GM12878 (cell line): ENCODE data around the gene WFIKKN1. TPM values are rescaled to one million over a fixed set of nuclear protein-coding genes. Genes with fewer than 3 reads are reported as not detected.

Experiments used
- ATAC-seq: fragments of 200-7000 bp; cut with Tn5 transposase; 3 replicates; pipeline ENCODE4 v1.9.1; 2020; ENCODE audit warnings: mild to moderate bottlenecking, moderate library complexity
- BruUV-seq: library from RNA; stranded (reverse); fragments of 400-500 nt; replicated peaks from 2 replicates; lab custom pipeline; 2021; lab: Mats Ljungman, UMichigan
- CTCF ChIA-PET: fragments of 300-600 bp; sonication (Branson Sonifier 250); formaldehyde crosslinking; extraction: SDS; loops from one replicate; lab custom pipeline; 2021; ENCODE audit warnings: inconsistent platforms; lab: Yijun Ruan, JAX
- POLR2A ChIA-PET: fragments of 350-600 bp; formaldehyde crosslinking; extraction: SDS; loops from one replicate; lab custom pipeline; 2021; ENCODE audit warnings: inconsistent platforms; lab: Charles Lee
- RAD21 ChIA-PET: fragments of 300-600 bp; sonication (Branson Sonifier 250); formaldehyde crosslinking; loops from one replicate; lab custom pipeline; 2023; ENCODE audit warnings: antibody characterized with exemption; ENCODE audit not compliant: unreplicated experiment; lab: Charles Lee
- SMC1A ChIA-PET: fragments of 300-600 bp; sonication (Branson Sonifier 250); formaldehyde crosslinking; loops from one replicate; lab custom pipeline; 2023; ENCODE audit not compliant: unreplicated experiment, uncharacterized antibody; lab: Charles Lee
- DNase-seq: peaks from one replicate; pipeline ENCODE4 v3.0.0-alpha.2; 2011; ENCODE audit warnings: low read depth, low spot score
- FAIRE-seq: peaks from 3 replicates; lab custom pipeline; 2011; peaks lifted over from hg19 to GRCh38; lab: Jason Lieb, UNC
- H2AFZ ChIP-seq: 2 replicates; pipeline ENCODE4 v1.6.0; 2011; ENCODE audit warnings: low read depth, low read length, control low read depth; ENCODE audit not compliant: control insufficient read depth
- H3K27ac ChIP-seq: 2 replicates; pipeline ENCODE4 v1.5.1; 2011; ENCODE audit warnings: control low read depth; ENCODE audit not compliant: control insufficient read depth, insufficient read depth
- H3K27me3 ChIP-seq, 2 experiments: replicated peaks in 1 of 2; 2 replicates each; pipeline versions ENCODE4 v1.6.0 to v1.6.1; 2011; ENCODE audit warnings: low read length in 1 of 2; ENCODE audit not compliant: control insufficient read depth in 2 of 2, insufficient read depth in 2 of 2
- H3K36me3 ChIP-seq, 2 experiments: 2 replicates each; pipeline ENCODE4 v1.5.1; 2011; ENCODE audit warnings: low read length in 1 of 2; ENCODE audit not compliant: control insufficient read depth in 2 of 2, insufficient read depth in 2 of 2
- H3K4me1 ChIP-seq: 2 replicates; pipeline ENCODE4 v1.6.1; 2011; ENCODE audit warnings: mild to moderate bottlenecking, low read length, moderate library complexity, mixed read lengths; ENCODE audit not compliant: control insufficient read depth, insufficient read depth
- H3K4me2 ChIP-seq: 2 replicates; pipeline ENCODE4 v1.6.0; 2011; ENCODE audit warnings: control low read depth; ENCODE audit not compliant: control insufficient read depth, insufficient read depth
- H3K4me3 ChIP-seq: fragments of 200-600 bp; sonication (generic); 2 replicates; pipeline ENCODE4 v1.5.1; 2016
- H3K79me2 ChIP-seq: 2 replicates; pipeline ENCODE4 v1.6.0; 2011; ENCODE audit warnings: low read length; ENCODE audit not compliant: control insufficient read depth, insufficient read depth
- H3K9ac ChIP-seq: 2 replicates; pipeline ENCODE4 v1.8.0; 2011; ENCODE audit warnings: low read length, control low read depth, mixed read lengths; ENCODE audit not compliant: control insufficient read depth, insufficient read depth
- H3K9me3 ChIP-seq: replicated peaks from 3 replicates; pipeline ENCODE4 v1.5.1; 2011; ENCODE audit warnings: mild to moderate bottlenecking, low read length; ENCODE audit not compliant: control insufficient read depth, insufficient read depth
- H4K20me1 ChIP-seq: 2 replicates; pipeline ENCODE4 v1.6.0; 2011; ENCODE audit not compliant: control insufficient read depth, insufficient read depth
- EZH2 ChIP-seq: IDR thresholded peaks from 2 replicates; pipeline ENCODE4 v1.6.1; 2012; ENCODE audit warnings: low read depth, mild to moderate bottlenecking, control low read depth, inconsistent platforms, low read length, borderline replicate concordance; ENCODE audit not compliant: control insufficient read depth
- GABPA ChIP-seq: IDR thresholded peaks from 2 replicates; pipeline ENCODE4 v1.6.1; 2014; ENCODE audit warnings: antibody characterized with exemption, low read depth, mild to moderate bottlenecking, inconsistent platforms
- GATAD2B ChIP-seq: fragments of 450-650 bp; conservative IDR thresholded peaks from 2 replicates; pipeline ENCODE4 v1.6.1; 2017; ENCODE audit warnings: low read depth, mild to moderate bottlenecking, moderate library complexity
- IRF3 ChIP-seq: fragments of 450-650 bp; IDR thresholded peaks from 2 replicates; pipeline ENCODE4 v1.6.1; 2014; ENCODE audit warnings: mild to moderate bottlenecking
- MEF2A ChIP-seq: IDR thresholded peaks from 2 replicates; pipeline ENCODE4 v1.6.1; 2011; ENCODE audit warnings: low read depth, mild to moderate bottlenecking, low read length, moderate library complexity; ENCODE audit not compliant: insufficient read depth
- MXI1 ChIP-seq: fragments of 150-350 bp; IDR thresholded peaks from 2 replicates; pipeline ENCODE4 v1.6.1; 2011; ENCODE audit warnings: low read depth, mild to moderate bottlenecking, inconsistent platforms, low read length, improper control_type of control experiment
- POU2F2 ChIP-seq: IDR thresholded peaks from 3 replicates; pipeline ENCODE4 v1.6.1; 2011; ENCODE audit warnings: low read depth, mild to moderate bottlenecking, low read length, borderline replicate concordance
- RAD51 ChIP-seq: fragments of 450-650 bp; IDR thresholded peaks from 2 replicates; pipeline ENCODE4 v1.6.1; 2016; ENCODE audit warnings: moderate library complexity, mild to moderate bottlenecking, inconsistent platforms
- RB1 ChIP-seq: fragments of 450-650 bp; formaldehyde crosslinking; IDR thresholded peaks from 2 replicates; pipeline ENCODE4 v1.6.1; 2017; ENCODE audit warnings: mild to moderate bottlenecking, borderline replicate concordance
- SIN3A ChIP-seq: IDR thresholded peaks from 2 replicates; pipeline ENCODE4 v1.6.1; 2012; ENCODE audit warnings: low read depth, low read length, improper control_type of control experiment
- SRF ChIP-seq, 2 experiments: IDR thresholded peaks; 2 replicates each; pipeline ENCODE4 v1.6.1; 2011; ENCODE audit warnings: low read depth in 2 of 2, low read length in 2 of 2, mild to moderate bottlenecking in 1 of 2, moderate library complexity in 1 of 2
- TCF12 ChIP-seq: IDR thresholded peaks from 2 replicates; pipeline ENCODE4 v1.6.1; 2011; ENCODE audit warnings: low read depth, mild to moderate bottlenecking, low read length
- ZNF622 ChIP-seq: fragments of 450-650 bp; IDR thresholded peaks from 2 replicates; pipeline ENCODE4 v1.6.1; 2017; ENCODE audit warnings: mild to moderate bottlenecking, inconsistent platforms
- WGBS: methylation state at CpG from one replicate; pipeline ENCODE4 v1.1.6; 2016; ENCODE audit warnings: low lambda C conversion rate; ENCODE audit not compliant: insufficient replicate concordance, insufficient coverage; ENCODE audit errors: missing lambda C conversion rate; 5-methylcytosine and 5-hydroxymethylcytosine counted together
- in situ Hi-C: fragments of 300-500 bp; cut with MboI; formaldehyde crosslinking; loops from 9 replicates; pipeline ENCODE4 v1.14.3; 2018; ENCODE audit warnings: mixed read lengths
- intact Hi-C: fragments of 100-400 bp; cut with micrococcal nuclease; formaldehyde crosslinking; loops from one replicate; pipeline ENCODE4 v1.14.2; 2022; ENCODE audit not compliant: unreplicated experiment
- polyA plus RNA-seq, 11 experiments: library from polyadenylated mRNA; depleted of rRNA in 4 of 11; unstranded in 6 of 11; stranded (reverse) in 5 of 11; fragments of >200 nt; fragmentation: Nextera tagmentation in 4 of 11; fragmentation: Illumina TruSeq in 1 of 11; extraction: Ambion mirVana in 4 of 11; extraction: Trizol in 1 of 11; gene quantifications; 1 replicate in 1 of 11; 2 replicates in 10 of 11; pipeline versions ENCODE4 v1.2.1 to v1.2.3, GENCODE V29; 2011 to 2016; ENCODE audit warnings: inconsistent platforms in 2 of 11, missing spikeins in 2 of 11, low read depth in 1 of 11
- total RNA-seq, 4 experiments: library from RNA; depleted of rRNA in 3 of 4; stranded (reverse); fragments of >200 nt in 3 of 4; fragmentation: Illumina TruSeq in 1 of 4; extraction: Trizol in 1 of 4; gene quantifications; 2 replicates each; pipeline versions ENCODE4 v1.2.1 to v1.2.3, GENCODE V29; 2013 to 2021
- TF ChIP-seq, protein P1 (sequence below): IDR thresholded peaks from 2 replicates; pipeline ENCODE4 v1.6.1; 2011; ENCODE audit warnings: mild to moderate bottlenecking, low read depth, low read length, moderate library complexity; ENCODE audit not compliant: insufficient replicate concordance
- TF ChIP-seq, protein P2 (sequence below): fragments of 450-650 bp; IDR thresholded peaks from 2 replicates; pipeline ENCODE4 v1.6.1; 2017; ENCODE audit warnings: borderline replicate concordance
- TF ChIP-seq, protein P3 (sequence below): fragments of 450-650 bp; IDR thresholded peaks from 2 replicates; pipeline ENCODE4 v1.6.1; 2016; ENCODE audit warnings: mild to moderate bottlenecking

WFIKKN1 gene
- total and polyA plus RNA-seq, 10 of the 15 experiments (the other 5 are each of a cell fraction or from before 2014, with no cell fraction given): 0.01 to 0.41 (median 0.05) TPM; not detected in 2

DNA sequence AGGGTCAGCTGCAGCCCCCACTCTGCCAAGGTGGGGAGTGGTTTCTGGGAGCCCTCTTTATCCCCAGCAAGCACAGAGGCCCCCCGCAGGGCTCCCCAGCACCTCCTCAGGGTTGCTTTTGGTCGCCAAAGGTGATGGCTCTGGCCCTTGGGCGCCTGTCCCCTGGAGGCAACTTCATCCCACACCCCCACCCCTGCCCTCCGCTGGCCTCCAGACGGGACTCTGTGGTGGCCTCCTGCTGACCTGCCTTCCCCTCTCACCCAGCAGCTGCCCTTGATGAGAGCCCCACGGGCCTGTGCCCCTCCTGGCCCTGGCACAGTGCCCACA lies 29.3 kb downstream of the WFIKKN1 start (continued):
- TF ChIP-seq GABPA: no peak
- TF ChIP-seq, protein P1, sequence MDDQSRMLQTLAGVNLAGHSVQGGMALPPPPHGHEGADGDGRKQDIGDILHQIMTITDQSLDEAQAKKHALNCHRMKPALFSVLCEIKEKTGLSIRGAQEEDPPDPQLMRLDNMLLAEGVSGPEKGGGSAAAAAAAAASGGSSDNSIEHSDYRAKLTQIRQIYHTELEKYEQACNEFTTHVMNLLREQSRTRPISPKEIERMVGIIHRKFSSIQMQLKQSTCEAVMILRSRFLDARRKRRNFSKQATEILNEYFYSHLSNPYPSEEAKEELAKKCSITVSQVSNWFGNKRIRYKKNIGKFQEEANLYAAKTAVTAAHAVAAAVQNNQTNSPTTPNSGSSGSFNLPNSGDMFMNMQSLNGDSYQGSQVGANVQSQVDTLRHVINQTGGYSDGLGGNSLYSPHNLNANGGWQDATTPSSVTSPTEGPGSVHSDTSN: no peak
- TF ChIP-seq RB1: no peak
- no peak for TF ChIP-seq MEF2A
- no peak for TF ChIP-seq ZNF622
- TF ChIP-seq RAD51: no peak
- TF ChIP-seq, protein P2, sequence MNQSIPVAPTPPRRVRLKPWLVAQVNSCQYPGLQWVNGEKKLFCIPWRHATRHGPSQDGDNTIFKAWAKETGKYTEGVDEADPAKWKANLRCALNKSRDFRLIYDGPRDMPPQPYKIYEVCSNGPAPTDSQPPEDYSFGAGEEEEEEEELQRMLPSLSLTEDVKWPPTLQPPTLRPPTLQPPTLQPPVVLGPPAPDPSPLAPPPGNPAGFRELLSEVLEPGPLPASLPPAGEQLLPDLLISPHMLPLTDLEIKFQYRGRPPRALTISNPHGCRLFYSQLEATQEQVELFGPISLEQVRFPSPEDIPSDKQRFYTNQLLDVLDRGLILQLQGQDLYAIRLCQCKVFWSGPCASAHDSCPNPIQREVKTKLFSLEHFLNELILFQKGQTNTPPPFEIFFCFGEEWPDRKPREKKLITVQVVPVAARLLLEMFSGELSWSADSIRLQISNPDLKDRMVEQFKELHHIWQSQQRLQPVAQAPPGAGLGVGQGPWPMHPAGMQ: no peak

DNA sequence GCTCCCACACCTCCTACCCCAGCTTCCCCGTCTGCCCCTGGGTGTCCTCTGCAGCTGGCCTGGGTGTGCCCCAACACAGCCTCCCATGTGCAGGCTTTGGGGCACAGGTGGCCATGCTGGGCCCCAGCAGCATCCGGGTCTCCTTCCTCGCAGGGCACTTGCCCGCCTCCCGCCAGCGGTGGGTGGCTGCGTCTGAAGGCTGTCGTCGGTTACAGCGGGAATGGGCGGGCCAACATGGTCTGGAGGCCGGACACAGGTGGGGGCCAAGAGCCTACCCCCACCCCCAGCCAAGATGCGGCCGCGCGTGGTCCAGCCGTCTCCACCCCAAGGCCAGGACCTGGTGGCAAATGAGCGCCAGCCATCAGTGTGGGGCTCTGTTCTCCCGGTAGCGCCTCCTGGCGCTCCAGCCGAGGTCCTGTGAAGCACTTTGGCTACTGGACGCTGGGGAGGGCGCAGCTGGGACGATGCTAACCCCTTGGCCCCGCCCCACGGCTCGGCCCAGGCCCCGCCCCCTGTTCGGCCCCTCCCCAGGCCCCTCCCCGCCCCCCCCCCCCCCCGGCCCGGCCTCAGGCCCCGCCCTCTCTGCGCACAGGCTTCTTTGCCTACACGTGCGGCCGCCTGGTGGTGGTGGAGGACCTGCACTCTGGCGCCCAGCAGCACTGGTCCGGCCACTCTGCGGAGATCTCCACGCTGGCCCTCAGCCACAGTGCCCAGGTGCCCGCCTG lies 29.8 kb downstream of the WFIKKN1 start:
- Histone ChIP-seq H3K4me3 (no peak overlapping the region), H3K9me3 (no peaks in the 10 kb centered on the region), H3K27ac (no peak overlapping the region), H3K27me3 (no peaks in the 10 kb centered on the region), H3K4me2 (peak overlapping the region; percentile 42; the same call in 1 of the 2 replicates), H3K4me1 (peaks cover 3% of the 10 kb centered on the region; the same call in 1 of the 2 replicates), H4K20me1 (no peaks in the 10 kb centered on the region), H3K79me2 (no peaks in the 10 kb centered on the region), H2AFZ (peak overlapping the region; percentile 60), H3K9ac (no peak overlapping the region; the same call in 1 of the 2 replicates), H3K36me3 (no peaks in the 10 kb centered on the region; a peak in 2 of 4 replicates)
- RAD21 ChIA-PET: interaction anchor here (1.0 kb wide), 1 partner anchor 13 kb away, joined by 7 read pairs; no protein-coding TSS in a partner anchor
- no TSS peak for BruUV-seq
- POLR2A ChIA-PET: no interaction called here
- in situ Hi-C loops: loop anchor here (10.0 kb wide), 1 partner anchor 266 kb away; the partner anchor contains the start of gene NME4
- SMC1A ChIA-PET: interaction anchor here (0.9 kb wide), 1 partner anchor 60 kb away, joined by 4 read pairs; the partner anchor contains the start of gene ANTKMT
- DNase-seq: peak; percentile 37
- peak; percentile 96 for ATAC-seq
- FAIRE-seq: peak; percentile 27
- CTCF ChIA-PET: interaction anchor here (0.6 to 1.4 kb wide), 4 partner anchors 8 to 811 kb away, joined by 3 to 4 read pairs (median 3); partner anchors contain the start of gene METTL26
- WGBS: 38% methylated on average over 30 of the region's 43 CpGs
- intact Hi-C loops: loop anchor here (1.0 to 10.0 kb wide), 2 partner anchors 81 to 266 kb away; partner anchors contain the start of gene NME4
- TF ChIP-seq, protein P3, sequence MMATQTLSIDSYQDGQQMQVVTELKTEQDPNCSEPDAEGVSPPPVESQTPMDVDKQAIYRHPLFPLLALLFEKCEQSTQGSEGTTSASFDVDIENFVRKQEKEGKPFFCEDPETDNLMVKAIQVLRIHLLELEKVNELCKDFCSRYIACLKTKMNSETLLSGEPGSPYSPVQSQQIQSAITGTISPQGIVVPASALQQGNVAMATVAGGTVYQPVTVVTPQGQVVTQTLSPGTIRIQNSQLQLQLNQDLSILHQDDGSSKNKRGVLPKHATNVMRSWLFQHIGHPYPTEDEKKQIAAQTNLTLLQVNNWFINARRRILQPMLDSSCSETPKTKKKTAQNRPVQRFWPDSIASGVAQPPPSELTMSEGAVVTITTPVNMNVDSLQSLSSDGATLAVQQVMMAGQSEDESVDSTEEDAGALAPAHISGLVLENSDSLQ: peak; percentile 24; the same call in 1 of the 2 replicates
- TF ChIP-seq TCF12 (0 out of 2 replicates have a peak, but pooled peaks have one; percentile 4), SIN3A (0 out of 2 replicates have a peak, but pooled peaks have one; percentile 20), GATAD2B (peak; percentile 19; the same call in 1 of the 2 replicates), EZH2 (no peak), SRF (IDR thresholded peaks at IDR 0.05; ENCODE audit: low read depth in 2 of 2, low read length in 2 of 2) (no peak), MXI1 (0 out of 2 replicates have a peak, but pooled peaks have one; percentile 35), IRF3 (no peak), POU2F2 (peak; percentile 54; the same call in 1 of the 3 replicates)
